OCI-LY3 (cell line): ENCODE data around the gene ADAMTS14.

ENCODE experiments used
- EZH2phosphoT487 ChIP-seq: fragments of 200-600 bp; shearing (Covaris generic); IDR thresholded peaks from 2 replicates; pipeline ENCODE4 v1.6.1; 2018; ENCODE audit warnings: antibody characterized with exemption, mixed run types, low read depth
- TF ChIP-seq, protein P1 (sequence below): fragments of 200-600, 300-600 bp; sonication (generic); IDR thresholded peaks from 2 replicates; pipeline ENCODE4 v1.5.1; 2014; ENCODE audit warnings: antibody characterized with exemption, low read length, low read depth

DNA sequence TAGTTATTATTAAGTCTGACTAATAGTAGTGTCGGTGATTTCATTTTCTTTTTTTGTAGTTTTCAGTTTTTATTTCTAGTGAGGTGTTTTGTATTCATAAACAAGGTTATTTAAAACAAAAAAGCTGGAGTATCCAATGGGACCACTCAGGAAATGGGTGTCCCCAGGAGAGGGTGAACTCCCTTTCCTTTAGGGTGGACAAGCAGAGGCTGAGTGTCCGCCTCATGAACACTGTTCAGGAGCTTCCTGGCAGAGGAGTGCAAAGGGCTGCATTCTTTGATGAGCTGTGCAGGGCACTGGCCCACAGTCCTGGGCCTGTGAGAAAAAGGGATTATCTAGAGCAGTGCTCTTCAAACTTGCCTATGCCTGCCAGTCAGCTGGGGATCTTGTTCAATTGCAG is 56.0 kb downstream of the ADAMTS14 start:
- no peak for TF ChIP-seq EZH2phosphoT487
- TF ChIP-seq, protein P1, sequence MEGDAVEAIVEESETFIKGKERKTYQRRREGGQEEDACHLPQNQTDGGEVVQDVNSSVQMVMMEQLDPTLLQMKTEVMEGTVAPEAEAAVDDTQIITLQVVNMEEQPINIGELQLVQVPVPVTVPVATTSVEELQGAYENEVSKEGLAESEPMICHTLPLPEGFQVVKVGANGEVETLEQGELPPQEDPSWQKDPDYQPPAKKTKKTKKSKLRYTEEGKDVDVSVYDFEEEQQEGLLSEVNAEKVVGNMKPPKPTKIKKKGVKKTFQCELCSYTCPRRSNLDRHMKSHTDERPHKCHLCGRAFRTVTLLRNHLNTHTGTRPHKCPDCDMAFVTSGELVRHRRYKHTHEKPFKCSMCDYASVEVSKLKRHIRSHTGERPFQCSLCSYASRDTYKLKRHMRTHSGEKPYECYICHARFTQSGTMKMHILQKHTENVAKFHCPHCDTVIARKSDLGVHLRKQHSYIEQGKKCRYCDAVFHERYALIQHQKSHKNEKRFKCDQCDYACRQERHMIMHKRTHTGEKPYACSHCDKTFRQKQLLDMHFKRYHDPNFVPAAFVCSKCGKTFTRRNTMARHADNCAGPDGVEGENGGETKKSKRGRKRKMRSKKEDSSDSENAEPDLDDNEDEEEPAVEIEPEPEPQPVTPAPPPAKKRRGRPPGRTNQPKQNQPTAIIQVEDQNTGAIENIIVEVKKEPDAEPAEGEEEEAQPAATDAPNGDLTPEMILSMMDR = no peak
